Smooth muscle cell (in vitro differentiated cells): ENCODE data around the gene ARHGAP42. TPM values are rescaled to one million over a fixed set of nuclear protein-coding genes. Genes with fewer than 3 reads are reported as not detected.

Experiments used
- DNase-seq: peaks from one replicate; lab custom pipeline; 2025; ENCODE audit not compliant: unreplicated experiment; lab: John Stamatoyannopoulos, UW
- H2AFZ ChIP-seq: fragments of 200-600 bp; sonication (generic); 2 replicates; pipeline ENCODE4 v1.6.0; 2016; ENCODE audit warnings: antibody characterized with exemption, low read depth, mild to moderate bottlenecking
- H3F3A ChIP-seq: fragments of 200-600 bp; sonication (generic); 2 replicates; pipeline ENCODE4 v1.6.0; 2017; ENCODE audit warnings: antibody characterized with exemption, low read depth
- H3K27ac ChIP-seq: fragments of 200-600 bp; sonication (generic); 2 replicates; pipeline ENCODE4 v1.5.1; 2016; ENCODE audit warnings: low read depth, mild to moderate bottlenecking
- H3K27me3 ChIP-seq: fragments of 200-600 bp; sonication (generic); 2 replicates; pipeline ENCODE4 v1.6.1; 2016; ENCODE audit warnings: low read depth, mild to moderate bottlenecking
- H3K36me3 ChIP-seq: fragments of 200-600 bp; sonication (generic); 2 replicates; pipeline ENCODE4 v1.5.1; 2016; ENCODE audit warnings: low read depth
- H3K4me1 ChIP-seq: fragments of 200-600 bp; sonication (generic); 2 replicates; pipeline ENCODE4 v1.5.1; 2016; ENCODE audit warnings: low read depth
- H3K4me2 ChIP-seq: fragments of 200-600 bp; sonication (generic); 2 replicates; pipeline ENCODE4 v1.6.0; 2016; ENCODE audit warnings: mild to moderate bottlenecking
- H3K4me3 ChIP-seq: fragments of 200-600 bp; sonication (generic); 2 replicates; pipeline ENCODE4 v1.5.1; 2016; ENCODE audit warnings: mild to moderate bottlenecking
- H3K79me2 ChIP-seq: fragments of 200-600 bp; sonication (generic); 2 replicates; pipeline ENCODE4 v1.6.0; 2016; ENCODE audit warnings: low read depth, mild to moderate bottlenecking
- H3K9ac ChIP-seq: fragments of 200-600 bp; sonication (generic); 2 replicates; pipeline ENCODE4 v1.6.0; 2016; ENCODE audit warnings: low read depth
- H3K9me3 ChIP-seq: fragments of 200-600 bp; sonication (generic); replicated peaks from 2 replicates; pipeline ENCODE4 v1.5.1; 2016; ENCODE audit warnings: low read depth
- H4K20me1 ChIP-seq: fragments of 200-600 bp; sonication (generic); 2 replicates; pipeline ENCODE4 v1.6.0; 2016; ENCODE audit warnings: low read depth
- CTCF ChIP-seq: fragments of 200-600 bp; sonication (generic); IDR thresholded peaks from 2 replicates; pipeline ENCODE4 v1.5.1; 2017; ENCODE audit warnings: borderline replicate concordance, mild to moderate bottlenecking, antibody characterized with exemption; ENCODE audit not compliant: insufficient read depth, poor library complexity, severe bottlenecking
- WGBS: methylation state at CpG from one replicate; pipeline ENCODE4 v1.1.7; 2016; ENCODE audit warnings: low lambda C conversion rate; 5-methylcytosine and 5-hydroxymethylcytosine counted together
- polyA plus RNA-seq: library from polyadenylated mRNA; unstranded; fragments of >200 nt; fragmentation: Nextera tagmentation; extraction: Ambion mirVana; gene quantifications from 2 replicates; pipeline ENCODE4 v1.2.1, GENCODE V29; 2016
- total RNA-seq: library from RNA; depleted of rRNA; stranded (reverse); fragments of >200 nt; gene quantifications from 2 replicates; pipeline ENCODE4 v1.2.3, GENCODE V29; 2014

ARHGAP42 gene
- total and polyA plus RNA-seq, 2 experiments from 2014 or later = 12.2 to 53.4 TPM

- no peaks in the 10 kb centered on the region for H3K27me3 ChIP-seq
- no peak overlapping the region for H3K4me3 ChIP-seq
- peak overlapping the region; percentile 29 for H3K27ac ChIP-seq
- 57% methylated on average over 4 of the region's 4 CpGs for WGBS
- peaks cover 11% of the 10 kb centered on the region for H3K79me2 ChIP-seq
- H4K20me1 ChIP-seq = no peaks in the 10 kb centered on the region
- no peak overlapping the region for H3K9ac ChIP-seq
- H3K4me1 ChIP-seq = no peaks in the 10 kb centered on the region
- H3F3A ChIP-seq = peaks cover 13% of the 10 kb centered on the region
- H3K4me2 ChIP-seq = peak overlapping the region; percentile 32
- no peak for DNase-seq
- H2AFZ ChIP-seq = no peak overlapping the region
- no peaks in the 10 kb centered on the region for H3K9me3 ChIP-seq
- TF ChIP-seq CTCF = no peak
- no peaks in the 10 kb centered on the region for H3K36me3 ChIP-seq
These were observed 178.5 kb downstream of the ARHGAP42 start for GRCh38 chr11:100865443-100866065.

- Histone ChIP-seq H3F3A (peaks cover 13% of the 10 kb centered on the region), H2AFZ (no peak overlapping the region), H4K20me1 (no peaks in the 10 kb centered on the region), H3K79me2 (peaks cover 11% of the 10 kb centered on the region), H3K9ac (no peak overlapping the region), H3K36me3 (no peaks in the 10 kb centered on the region), H3K4me3 (no peak overlapping the region), H3K4me2 (no peak overlapping the region), H3K4me1 (no peaks in the 10 kb centered on the region), H3K9me3 (no peaks in the 10 kb centered on the region), H3K27me3 (no peaks in the 10 kb centered on the region), H3K27ac (peak overlapping the region; percentile 29)
- no peak for DNase-seq
- no peak for TF ChIP-seq CTCF
These were observed 179.4 kb downstream of the ARHGAP42 start for GRCh38 chr11:100866453-100866852.

GRCh38 chr11:100867606-100868005 lies 180.5 kb downstream of the ARHGAP42 start:
- H3K79me2 ChIP-seq = peaks cover 12% of the 10 kb centered on the region
- H3F3A ChIP-seq = peaks cover 10% of the 10 kb centered on the region
- TF ChIP-seq CTCF = no peak
- no peak for DNase-seq
- no peak overlapping the region for H3K4me3 ChIP-seq
- no peak overlapping the region for H3K9ac ChIP-seq
- no peaks in the 10 kb centered on the region for H3K36me3 ChIP-seq
- WGBS = 93% methylated on average over 2 of the region's 2 CpGs
- H4K20me1 ChIP-seq = no peaks in the 10 kb centered on the region
- H3K27ac ChIP-seq = no peak overlapping the region
- no peak overlapping the region for H3K4me2 ChIP-seq
- H3K27me3 ChIP-seq = no peaks in the 10 kb centered on the region
- H2AFZ ChIP-seq = no peak overlapping the region
- no peaks in the 10 kb centered on the region for H3K4me1 ChIP-seq
- no peaks in the 10 kb centered on the region for H3K9me3 ChIP-seq

GRCh38 chr11:100869328-100869727 lies 182.2 kb downstream of the ARHGAP42 start:
- Histone ChIP-seq H3K9ac (no peak overlapping the region), H3K79me2 (peaks cover 12% of the 10 kb centered on the region), H3K4me3 (no peak overlapping the region), H3K4me2 (no peak overlapping the region), H4K20me1 (no peaks in the 10 kb centered on the region), H3K27ac (no peak overlapping the region), H3F3A (peaks cover 4% of the 10 kb centered on the region), H2AFZ (no peak overlapping the region), H3K9me3 (no peaks in the 10 kb centered on the region), H3K36me3 (no peaks in the 10 kb centered on the region), H3K27me3 (no peaks in the 10 kb centered on the region), H3K4me1 (peaks cover 4% of the 10 kb centered on the region)
- no peak for TF ChIP-seq CTCF
- WGBS = 30% methylated on average over 1 of the region's 1 CpG
- no peak for DNase-seq
